Duodenal mucosa (tissue), 2 donors: ENCODE data around the gene VWA7.
A peak's percentile ranks its signal among the peaks of the same experiment; 100 is the strongest.

Experiments used
- H3K27ac ChIP-seq: one replicate; pipeline ENCODE4 v1.7.0; 2013; ENCODE audit warnings: low read depth, low read length
- H3K27me3 ChIP-seq, 2 donors: one replicate each; pipeline ENCODE4 v1.7.0; 2013; ENCODE audit warnings: low read length in 2 of 2, control low read depth in 1 of 2; ENCODE audit not compliant: insufficient read depth in 2 of 2, control insufficient read depth in 1 of 2
- H3K36me3 ChIP-seq, 2 donors: one replicate each; pipeline ENCODE4 v1.7.0; 2013; ENCODE audit warnings: low read length in 2 of 2, control low read depth in 1 of 2; ENCODE audit not compliant: insufficient read depth in 2 of 2, control insufficient read depth in 1 of 2
- H3K4me1 ChIP-seq, 2 donors: one replicate each; pipeline ENCODE4 v1.7.0; 2013; ENCODE audit warnings: low read length in 2 of 2, control low read depth in 1 of 2; ENCODE audit not compliant: insufficient read depth in 2 of 2, control insufficient read depth in 1 of 2
- H3K4me3 ChIP-seq, 2 donors: one replicate each; pipeline ENCODE4 v1.7.0; 2013; ENCODE audit warnings: low read length in 2 of 2, low read depth in 1 of 2
- H3K9ac ChIP-seq, 2 donors: one replicate each; pipeline ENCODE4 v1.7.0; 2013; ENCODE audit warnings: low read length in 2 of 2, low read depth in 1 of 2
- H3K9me3 ChIP-seq, 2 donors: one replicate each; pipeline ENCODE4 v1.7.0; 2013; ENCODE audit warnings: low read length in 2 of 2, control low read depth in 1 of 2; ENCODE audit not compliant: control insufficient read depth in 1 of 2

The VWA7 gene

DNA sequence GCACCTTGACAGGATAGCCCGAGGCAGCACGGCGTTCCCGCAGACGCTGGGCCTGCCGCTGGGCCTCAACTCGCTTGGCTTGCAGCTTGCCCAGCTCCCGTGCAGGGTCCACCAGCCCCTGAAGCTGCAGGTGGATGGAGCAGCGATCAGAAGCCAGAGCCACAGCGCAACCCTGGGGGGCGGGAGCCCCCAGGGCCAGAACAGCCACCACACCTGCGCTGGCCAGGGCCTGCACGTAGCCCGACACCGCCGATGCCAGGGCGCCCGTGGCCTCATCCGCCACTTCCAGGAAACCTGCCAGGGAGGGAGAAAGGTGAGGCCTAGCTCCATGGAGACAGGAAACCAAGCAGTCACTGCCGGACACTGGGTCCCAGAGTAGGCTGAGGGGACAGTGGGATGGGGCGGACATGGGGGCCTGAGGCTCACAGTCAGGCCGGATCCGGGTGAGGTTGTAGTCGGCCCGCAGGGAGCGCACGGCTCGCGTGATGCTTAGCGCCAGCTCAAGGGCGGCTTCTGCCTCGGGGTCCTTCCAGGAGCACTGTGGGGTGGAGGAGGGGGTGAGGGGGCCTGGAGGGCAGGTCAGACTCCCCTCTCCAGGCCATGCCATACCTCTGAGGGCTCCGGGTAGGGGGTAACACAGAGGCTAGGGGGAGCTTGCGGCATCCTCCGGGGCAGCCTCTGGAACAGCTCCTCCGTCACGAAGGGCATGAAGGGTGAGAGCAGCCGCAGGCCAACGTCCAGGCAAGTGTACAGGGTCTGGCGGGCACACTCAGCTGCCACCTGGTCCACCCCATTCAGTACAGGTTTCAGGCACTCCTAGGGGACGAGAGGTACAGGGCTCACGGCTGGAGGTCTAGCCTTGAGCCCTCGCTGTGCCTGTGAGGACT is 2.1 kb upstream of the VWA7 start:
- Histone ChIP-seq H3K4me3 (no peak overlapping the region), H3K27me3 (no peaks in the 10 kb centered on the region), H3K36me3 (peaks cover 26 to 52% of the 10 kb centered on the region in 2 donors), H3K27ac (no peak overlapping the region), H3K9me3 (no peaks in the 10 kb centered on the region), H3K9ac (no peak overlapping the region), H3K4me1 (peaks cover 27 to 35% of the 10 kb centered on the region in 2 donors)

DNA sequence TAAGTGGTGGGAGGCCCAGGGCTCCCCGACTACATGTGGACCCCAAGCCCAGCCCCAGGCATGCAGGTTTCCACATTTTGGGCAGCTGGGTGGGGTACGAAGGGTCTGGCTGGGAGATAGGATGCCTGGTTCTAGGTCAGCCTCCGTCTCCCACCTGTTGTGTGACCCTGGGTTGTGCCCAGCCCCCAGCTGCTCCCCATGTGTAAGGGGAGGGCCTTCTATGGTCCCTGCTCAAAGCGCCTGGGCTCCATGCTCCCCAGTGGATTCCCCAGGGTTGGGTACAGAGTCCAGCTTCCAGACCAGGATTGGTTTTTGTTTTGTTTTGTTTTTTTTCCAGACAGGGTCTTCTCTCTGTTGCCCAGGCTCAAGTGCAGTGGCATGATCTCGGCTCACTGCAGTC is 1.1 kb upstream of the VWA7 start:
- H3K27me3 ChIP-seq, result no peaks in the 10 kb centered on the region
- H3K27ac ChIP-seq, result no peak overlapping the region
- peaks cover 26 to 46% of the 10 kb centered on the region in 2 donors for H3K36me3 ChIP-seq
- no peak overlapping the region for H3K9ac ChIP-seq
- H3K4me3 ChIP-seq, result no peak overlapping the region
- H3K4me1 ChIP-seq, result peaks cover 28 to 35% of the 10 kb centered on the region in 2 donors
- H3K9me3 ChIP-seq, result no peaks in the 10 kb centered on the region

DNA sequence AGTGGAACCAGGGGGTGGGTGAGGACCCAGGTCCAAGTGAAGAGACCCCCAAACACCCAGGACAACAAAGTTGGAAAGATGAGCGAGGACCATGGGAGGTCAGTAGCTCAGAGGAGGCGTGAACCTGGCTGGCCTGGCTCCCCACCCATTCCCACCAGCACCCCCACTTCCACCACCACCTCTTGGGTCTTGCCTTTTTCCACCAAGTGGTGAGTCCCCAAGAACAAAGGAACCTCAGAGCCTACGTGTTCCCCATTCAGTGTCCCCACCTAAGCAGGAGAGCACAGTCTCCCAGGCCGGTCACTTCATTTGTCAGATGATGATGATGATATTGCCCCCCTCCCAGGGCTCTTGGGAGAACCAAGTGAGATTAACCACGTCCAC is 531 bp upstream of the VWA7 start:
- H3K36me3 ChIP-seq, result peaks cover 26 to 41% of the 10 kb centered on the region in 2 donors
- no peak overlapping the region for H3K4me3 ChIP-seq
- H3K27me3 ChIP-seq, result no peaks in the 10 kb centered on the region
- no peaks in the 10 kb centered on the region for H3K9me3 ChIP-seq
- peaks cover 32 to 35% of the 10 kb centered on the region in 2 donors for H3K4me1 ChIP-seq
- H3K27ac ChIP-seq, result peak overlapping the region; percentile 65
- peak overlapping the region in 1 of 2 donors; percentile 68 for H3K9ac ChIP-seq

DNA sequence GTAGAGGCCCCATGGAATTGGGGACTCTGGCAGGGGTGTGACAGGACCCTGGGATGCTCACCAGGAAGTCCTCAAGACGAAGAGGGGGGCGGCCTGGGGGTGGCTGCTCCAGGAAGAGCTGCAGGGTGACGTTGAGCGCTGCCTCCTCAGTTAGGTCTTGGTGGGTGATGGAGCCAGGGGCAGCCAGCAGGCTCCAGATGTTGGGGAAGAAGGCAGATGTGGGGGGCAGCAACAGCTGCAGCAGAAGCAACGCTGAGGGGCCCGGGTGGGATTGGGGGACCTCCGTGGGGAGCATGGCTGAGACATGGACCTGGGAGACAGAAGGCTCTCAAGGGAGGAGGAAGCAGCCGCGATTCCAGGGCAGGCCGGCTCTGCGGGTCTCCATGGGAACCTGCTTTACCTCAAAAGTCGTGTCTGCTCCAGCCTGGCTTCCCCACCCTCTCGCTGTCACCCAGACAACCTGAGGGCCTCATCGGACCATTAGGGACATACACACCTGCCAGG is 591 bp downstream of the VWA7 start:
- H3K4me3 ChIP-seq, result peak overlapping the region; percentile 37 to 48
- H3K27ac ChIP-seq, result peak overlapping the region; percentile 65

DNA sequence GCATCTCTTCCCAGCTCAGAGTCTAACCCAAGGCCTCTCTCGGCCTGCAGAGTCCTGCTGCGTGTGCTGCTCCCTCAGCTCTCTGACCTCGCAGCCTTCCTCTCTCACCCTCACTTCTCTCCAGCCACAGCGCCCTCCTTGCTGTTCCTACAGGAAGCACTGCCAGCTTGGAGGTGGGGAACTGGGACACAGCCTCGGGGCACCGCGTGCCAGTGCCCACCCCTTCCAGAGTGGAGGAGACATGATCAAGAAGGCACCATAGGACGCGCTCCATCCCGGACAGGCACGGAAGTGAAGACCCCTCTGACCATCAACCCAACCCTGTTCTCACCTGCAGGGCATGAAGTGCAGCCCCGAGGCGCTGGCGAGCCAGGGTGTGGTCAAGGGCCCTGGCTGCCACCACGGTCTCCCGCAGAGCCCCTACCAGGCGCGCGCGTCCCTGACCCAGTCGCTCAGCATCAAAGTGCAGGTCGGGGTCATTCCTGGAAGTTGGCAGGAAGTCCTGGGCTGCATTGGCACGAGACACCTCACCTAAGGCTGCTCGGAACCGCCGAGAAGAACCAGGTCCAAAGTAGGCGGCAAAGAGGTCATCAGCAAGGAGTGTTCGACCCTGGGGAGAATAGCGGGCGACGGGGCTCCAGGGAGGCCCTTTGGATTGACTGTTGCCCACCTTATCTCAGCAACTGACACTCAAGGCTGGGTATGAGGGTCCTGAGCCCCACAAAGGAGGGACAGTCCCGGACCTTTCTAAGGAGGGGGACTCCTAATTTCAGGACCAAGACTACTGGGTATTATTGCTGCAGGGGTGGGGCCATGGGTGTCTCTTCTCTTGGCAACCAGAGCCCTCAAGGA is 1.3 kb downstream of the VWA7 start:
- Histone ChIP-seq H3K27ac (no peak overlapping the region), H3K9me3 (no peaks in the 10 kb centered on the region), H3K27me3 (no peaks in the 10 kb centered on the region), H3K9ac (peak overlapping the region; percentile 57 to 68), H3K4me1 (peaks cover 32 to 35% of the 10 kb centered on the region in 2 donors), H3K4me3 (peak overlapping the region; percentile 37 to 48), H3K36me3 (peaks cover 11 to 23% of the 10 kb centered on the region in 2 donors)

More for the DNA sequence above, 591 bp downstream of the VWA7 start:
- H3K36me3 ChIP-seq, result peaks cover 16 to 30% of the 10 kb centered on the region in 2 donors
- peak overlapping the region; percentile 57 to 68 for H3K9ac ChIP-seq
- no peaks in the 10 kb centered on the region for H3K27me3 ChIP-seq
- H3K9me3 ChIP-seq, result no peaks in the 10 kb centered on the region
- peaks cover 32 to 35% of the 10 kb centered on the region in 2 donors for H3K4me1 ChIP-seq

DNA sequence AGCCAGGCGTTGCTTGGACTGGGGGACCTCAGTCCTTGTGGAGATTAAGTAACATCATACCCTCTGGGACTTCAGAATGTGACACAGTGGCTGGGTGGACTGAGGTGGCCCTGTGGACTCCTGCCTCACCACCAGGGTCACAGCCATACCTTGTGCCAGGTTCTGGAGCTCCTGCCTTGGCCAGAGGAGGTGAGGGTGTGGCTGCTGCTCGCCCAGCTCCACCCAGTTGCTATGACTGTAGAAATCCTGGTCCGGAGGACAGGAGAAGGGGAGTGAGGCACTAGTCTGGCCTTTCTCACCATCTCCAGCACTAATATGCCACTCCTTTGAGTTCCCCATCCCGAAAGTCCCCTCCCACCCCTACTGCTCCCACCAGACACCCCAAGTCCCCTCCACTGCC is 1.9 kb downstream of the VWA7 start:
- H3K36me3 ChIP-seq, result peaks cover 4 to 16% of the 10 kb centered on the region in 2 donors
- H3K4me3 ChIP-seq, result peak overlapping the region in 1 of 2 donors; percentile 5
- H3K9me3 ChIP-seq, result no peaks in the 10 kb centered on the region
- no peak overlapping the region for H3K27ac ChIP-seq
- H3K4me1 ChIP-seq, result peaks cover 32 to 35% of the 10 kb centered on the region in 2 donors
- peak overlapping the region; percentile 33 to 68 for H3K9ac ChIP-seq
- no peaks in the 10 kb centered on the region for H3K27me3 ChIP-seq

DNA sequence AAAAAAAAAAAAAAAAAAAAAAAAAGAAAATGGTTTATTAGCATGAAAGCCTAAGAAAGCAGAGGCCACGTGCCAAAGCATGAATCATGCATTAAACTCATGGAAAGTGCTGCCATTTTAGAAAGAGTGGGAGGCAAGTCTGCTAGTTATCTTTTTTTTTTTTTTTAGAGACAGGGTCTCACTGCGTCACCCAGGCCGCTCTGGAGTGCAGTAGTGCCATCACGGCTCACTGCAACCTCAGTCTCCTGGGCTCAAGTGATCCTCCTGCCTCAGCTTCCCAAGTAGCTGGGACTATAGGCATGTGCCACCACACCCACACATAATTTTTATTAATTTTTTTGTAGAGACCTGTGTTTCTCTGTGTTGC is 5.2 kb downstream of the VWA7 start:
- no peaks in the 10 kb centered on the region for H3K9me3 ChIP-seq
- H3K27ac ChIP-seq, result no peak overlapping the region
- H3K36me3 ChIP-seq, result no peaks in the 10 kb centered on the region
- H3K4me3 ChIP-seq, result no peak overlapping the region
- no peaks in the 10 kb centered on the region for H3K27me3 ChIP-seq
- H3K4me1 ChIP-seq, result peaks cover 26 to 31% of the 10 kb centered on the region in 2 donors
- no peak overlapping the region for H3K9ac ChIP-seq

DNA sequence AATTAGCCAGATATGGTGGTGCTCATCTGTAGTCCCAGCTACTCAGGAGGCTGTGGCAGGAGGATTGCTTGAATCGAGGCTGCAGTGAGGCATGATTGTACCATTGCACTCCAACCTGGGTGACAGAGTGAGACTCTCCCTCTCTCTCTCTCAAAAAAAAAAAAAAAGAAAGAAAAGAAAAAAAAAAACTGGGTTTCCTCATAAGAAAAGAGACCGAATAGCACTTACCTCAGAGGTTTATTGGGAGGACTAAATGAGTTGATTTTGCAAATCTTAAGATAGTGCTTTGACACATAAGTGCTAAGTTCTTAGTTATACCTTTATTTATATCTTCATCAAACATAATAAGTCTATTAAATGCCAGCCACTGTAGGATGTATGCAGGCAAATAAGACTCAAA is 6.3 kb downstream of the VWA7 start:
- H3K9me3 ChIP-seq, result no peaks in the 10 kb centered on the region
- H3K9ac ChIP-seq, result no peak overlapping the region
- no peaks in the 10 kb centered on the region for H3K27me3 ChIP-seq
- no peak overlapping the region for H3K4me3 ChIP-seq
- H3K4me1 ChIP-seq, result peaks cover 15 to 30% of the 10 kb centered on the region in 2 donors
- H3K27ac ChIP-seq, result no peak overlapping the region
- no peaks in the 10 kb centered on the region for H3K36me3 ChIP-seq

DNA sequence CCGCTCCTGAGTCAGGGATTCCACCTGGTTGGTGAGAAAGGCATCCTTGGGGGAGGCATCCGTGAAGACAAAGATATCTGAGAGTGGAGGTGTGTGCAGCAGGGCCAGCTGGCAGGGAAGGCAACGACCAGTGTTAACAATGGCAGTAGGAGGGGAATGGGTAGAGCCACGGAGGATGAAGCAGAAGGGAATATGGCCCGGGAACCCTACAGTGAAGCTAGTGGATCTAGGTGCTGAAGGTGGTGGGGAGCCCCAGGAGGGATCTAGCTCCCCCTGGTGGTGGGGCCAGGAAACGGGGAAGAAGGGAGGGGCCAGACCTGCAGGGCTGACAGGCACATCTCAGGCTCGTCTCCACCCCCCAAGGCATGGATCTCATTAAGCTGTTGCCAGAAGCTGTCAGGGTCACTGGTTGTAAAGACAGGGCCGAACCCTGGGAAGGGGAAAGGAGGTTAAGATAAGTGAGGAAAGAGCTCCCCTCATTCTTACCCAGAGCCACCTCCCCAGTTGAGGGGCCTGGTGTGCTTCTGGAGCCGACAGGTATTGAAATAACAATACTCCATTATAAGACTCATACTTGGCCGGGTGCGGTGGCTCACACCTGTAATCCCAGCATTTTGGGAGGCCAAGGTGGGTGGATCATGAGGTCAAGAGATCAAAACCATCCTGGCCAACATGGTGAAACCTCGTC is 7.3 kb downstream of the VWA7 start:
- H3K36me3 ChIP-seq, result no peaks in the 10 kb centered on the region
- no peaks in the 10 kb centered on the region for H3K9me3 ChIP-seq
- H3K27ac ChIP-seq, result no peak overlapping the region
- no peak overlapping the region for H3K9ac ChIP-seq
- no peaks in the 10 kb centered on the region for H3K27me3 ChIP-seq
- no peak overlapping the region for H3K4me3 ChIP-seq
- H3K4me1 ChIP-seq, result peaks cover 5 to 24% of the 10 kb centered on the region in 2 donors
